Endothelial cell of umbilical vein (primary cell): ENCODE results near the gene DGKG. TPM values are rescaled to one million over a fixed set of nuclear protein-coding genes. Genes with fewer than 3 reads are reported as not detected.

ENCODE experiments used
- BruUV-seq: library from RNA; stranded (reverse); fragments of 400-500 nt; replicated peaks from 2 replicates; lab custom pipeline; 2021; lab: Mats Ljungman, UMichigan
- CTCF ChIA-PET: fragments of 300-600, 350-600 bp; sonication (Branson Sonifier 250); formaldehyde crosslinking; loops from one replicate; lab custom pipeline; 2021; ENCODE audit warnings: antibody characterized with exemption, inconsistent platforms; lab: Charles Lee
- POLR2A ChIA-PET: fragments of 300-600, 350-600 bp; sonication (Branson Sonifier 250); formaldehyde crosslinking; loops from one replicate; lab custom pipeline; 2021; ENCODE audit warnings: antibody characterized with exemption, inconsistent platforms; lab: Charles Lee
- DNase-seq: peaks from one replicate; pipeline ENCODE4 v3.0.0-alpha.2; 2011; ENCODE audit warnings: low read depth, low spot score
- FAIRE-seq: peaks from 2 replicates; lab custom pipeline; 2011; peaks lifted over from hg19 to GRCh38; lab: Jason Lieb, UNC
- H2AFZ ChIP-seq: 2 replicates; pipeline ENCODE4 v1.6.0; 2012; ENCODE audit warnings: low read depth, low read length, control low read depth, inconsistent platforms
- H3K27ac ChIP-seq: 2 replicates; pipeline ENCODE4 v1.5.1; 2011; ENCODE audit warnings: low read depth, mild to moderate bottlenecking, control low read depth, low read length, moderate library complexity; ENCODE audit not compliant: insufficient read depth
- H3K27me3 ChIP-seq, 2 experiments: 2 replicates each; pipeline versions ENCODE4 v1.6.0 to v1.6.1; 2011; ENCODE audit warnings: low read length in 2 of 2, mixed read lengths in 1 of 2; ENCODE audit not compliant: control insufficient read depth in 2 of 2, insufficient read depth in 2 of 2
- H3K36me3 ChIP-seq, 2 experiments: 2 replicates in 1 of 2; 3 replicates in 1 of 2; pipeline ENCODE4 v1.5.1; 2011; ENCODE audit warnings: low read length in 2 of 2, mild to moderate bottlenecking in 1 of 2, moderate library complexity in 1 of 2; ENCODE audit not compliant: control insufficient read depth in 2 of 2, insufficient read depth in 2 of 2; ENCODE audit errors: extremely low read depth in 1 of 2
- H3K4me1 ChIP-seq: 3 replicates; pipeline ENCODE4 v1.5.1; 2011; ENCODE audit warnings: mild to moderate bottlenecking, low read length; ENCODE audit not compliant: control insufficient read depth, insufficient read depth; ENCODE audit errors: extremely low read depth
- H3K4me2 ChIP-seq: 2 replicates; pipeline ENCODE4 v1.6.1; 2011; ENCODE audit warnings: low read length, control low read depth, mixed read lengths; ENCODE audit not compliant: insufficient read depth
- H3K4me3 ChIP-seq, 3 experiments: fragments of 200-600 bp in 1 of 3; sonication (generic), shearing (Covaris generic) in 1 of 3; replicated peaks in 1 of 3; 2 replicates each; pipeline ENCODE4 v1.5.1; 2011 to 2016; ENCODE audit warnings: control low read depth in 3 of 3, low read length in 3 of 3, mild to moderate bottlenecking in 2 of 3, inconsistent platforms in 1 of 3, low read depth in 1 of 3, moderate library complexity in 1 of 3; ENCODE audit not compliant: insufficient read depth in 1 of 3
- H3K79me2 ChIP-seq: 2 replicates; pipeline ENCODE4 v1.6.0; 2012; ENCODE audit warnings: low read length, inconsistent platforms; ENCODE audit not compliant: control insufficient read depth, insufficient read depth
- H3K9ac ChIP-seq: replicated peaks from 2 replicates; pipeline ENCODE3; 2011; ENCODE audit warnings: low read length, control low read depth; ENCODE audit not compliant: insufficient read depth; ENCODE audit errors: extremely low read depth
- H3K9me1 ChIP-seq: replicated peaks from 3 replicates; pipeline ENCODE4 v1.6.0; 2011; ENCODE audit warnings: mild to moderate bottlenecking, low read length; ENCODE audit not compliant: control insufficient read depth, insufficient read depth; ENCODE audit errors: extremely low read depth
- H3K9me3 ChIP-seq: replicated peaks from 2 replicates; pipeline ENCODE4 v1.5.1; 2012; ENCODE audit warnings: low read length, inconsistent platforms; ENCODE audit not compliant: control insufficient read depth, insufficient read depth
- H4K20me1 ChIP-seq: replicated peaks from 2 replicates; pipeline ENCODE3; 2011; ENCODE audit warnings: mild to moderate bottlenecking, low read length; ENCODE audit not compliant: control insufficient read depth, insufficient read depth; ENCODE audit errors: extremely low read depth
- EZH2 ChIP-seq: IDR thresholded peaks from 2 replicates; pipeline ENCODE4 v1.6.1; 2012; ENCODE audit warnings: borderline replicate concordance, low read depth, mild to moderate bottlenecking, moderate library complexity, low read length, inconsistent platforms; ENCODE audit not compliant: severe bottlenecking
- FOS ChIP-seq: IDR thresholded peaks from 2 replicates; pipeline ENCODE4 v1.6.1; 2011; ENCODE audit warnings: mild to moderate bottlenecking, low read length, moderate library complexity, borderline replicate concordance; ENCODE audit not compliant: insufficient read depth
- GATA2 ChIP-seq: IDR thresholded peaks from 2 replicates; pipeline ENCODE4 v1.7.0; 2011; ENCODE audit warnings: low read depth, mild to moderate bottlenecking, moderate library complexity, mixed read lengths, low read length; ENCODE audit not compliant: insufficient read length, insufficient read depth
- JUN ChIP-seq: IDR thresholded peaks from 2 replicates; pipeline ENCODE4 v1.6.1; 2011; ENCODE audit warnings: borderline replicate concordance, low read depth; ENCODE audit not compliant: insufficient read length, insufficient read depth
- MYC ChIP-seq: IDR thresholded peaks from one replicate; pipeline ENCODE4 v1.6.1; 2011; ENCODE audit warnings: mild to moderate bottlenecking, low read depth, low read length
- POLR2A ChIP-seq: IDR thresholded peaks from 2 replicates; pipeline ENCODE4 v1.6.1; 2012; ENCODE audit warnings: low read depth, mild to moderate bottlenecking, control low read depth, low read length
- POLR2AphosphoS5 ChIP-seq: IDR thresholded peaks from 2 replicates; pipeline ENCODE4 v1.6.1; 2012; ENCODE audit warnings: low read depth, mild to moderate bottlenecking, control low read depth, low read length, moderate library complexity; ENCODE audit not compliant: insufficient read depth
- dilution Hi-C: fragments of 300-500 bp; cut with MboI; formaldehyde crosslinking; loops from one replicate; pipeline ENCODE4 v1.15.0; 2019; ENCODE audit warnings: low sequenced_read_pairs; ENCODE audit not compliant: extremely low pct_ligation_motif_present
- intact Hi-C: fragments of 100-400 bp; cut with micrococcal nuclease; formaldehyde crosslinking; loops from one replicate; pipeline ENCODE4 v1.10.0; 2022
- polyA plus RNA-seq, 4 experiments: library from polyadenylated mRNA; depleted of rRNA in 3 of 4; stranded (reverse) in 3 of 4; unstranded in 1 of 4; fragments of >200 nt; gene quantifications; 2 replicates each; pipeline versions ENCODE4 v1.2.1 to v1.2.3, GENCODE V29; 2011 to 2012; ENCODE audit warnings: missing spikeins in 1 of 4
- total RNA-seq: library from RNA; stranded (reverse); gene quantifications from 2 replicates; pipeline ENCODE4 v1.2.3, GENCODE V29; 2021
- TF ChIP-seq, protein P1 (sequence below), 2 donors: IDR thresholded peaks; 1 replicate in 1 of 2; 2 replicates in 1 of 2; pipeline ENCODE4 v1.5.1; 2011; ENCODE audit warnings: low read length in 2 of 2, mild to moderate bottlenecking in 2 of 2, moderate library complexity in 2 of 2, control low read depth in 1 of 2, inconsistent platforms in 1 of 2, low read depth in 1 of 2; ENCODE audit not compliant: insufficient read depth in 1 of 2; ENCODE audit errors: extremely low read depth in 1 of 2
- TF ChIP-seq, protein P2 (sequence below): IDR thresholded peaks from 2 replicates; pipeline ENCODE4 v1.6.1; 2011; ENCODE audit not compliant: insufficient read depth, insufficient read length

The DGKG gene
- total and polyA plus RNA-seq, 2 donors (not counting 3 experiments of a cell fraction or from before 2014, with no cell fraction given), result not detected

DNA sequence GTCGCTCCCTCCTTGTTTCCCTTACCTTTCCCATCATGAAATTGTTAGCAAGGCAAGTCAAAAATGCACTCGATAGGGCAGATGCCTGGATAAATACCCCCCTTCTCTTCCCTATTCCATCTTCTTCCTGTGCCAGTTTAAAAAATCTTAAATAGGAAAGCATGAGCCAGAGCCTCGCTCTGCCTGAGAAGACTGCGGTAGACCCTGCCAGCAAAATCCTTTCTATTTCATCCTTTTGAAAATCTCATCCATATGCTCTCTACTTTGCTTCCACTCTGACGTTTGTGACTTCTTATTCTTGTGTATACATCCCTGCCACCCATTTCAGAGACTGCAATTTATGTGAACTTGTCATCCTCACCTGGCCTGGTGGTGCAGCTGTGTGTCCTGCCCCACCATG, 138.6 kb downstream of the DGKG start:
- no peak overlapping the region for H2AFZ ChIP-seq
- dilution Hi-C loops, result no loop called here

More for the DNA sequence above, 138.6 kb downstream of the DGKG start:
- DNase-seq (no peak), FAIRE-seq (no peak)
- intact Hi-C loops, result no loop called here
- Histone ChIP-seq H4K20me1 (no peaks in the 10 kb centered on the region), H3K27ac (no peak overlapping the region), H3K79me2 (no peaks in the 10 kb centered on the region), H3K9ac (no peak overlapping the region), H3K27me3 (peaks cover 5 to 6% of the 10 kb centered on the region in 2 experiments), H3K9me3 (no peaks in the 10 kb centered on the region), H3K4me1 (no peaks in the 10 kb centered on the region), H3K9me1 (no peaks in the 10 kb centered on the region), H3K4me2 (no peak overlapping the region), H3K36me3 (no peaks in the 10 kb centered on the region), H3K4me3 (no peak overlapping the region)
- TF ChIP-seq EZH2, result no peak
- TF ChIP-seq POLR2A, result no peak
- no peak for TF ChIP-seq JUN
- TF ChIP-seq, protein P1, sequence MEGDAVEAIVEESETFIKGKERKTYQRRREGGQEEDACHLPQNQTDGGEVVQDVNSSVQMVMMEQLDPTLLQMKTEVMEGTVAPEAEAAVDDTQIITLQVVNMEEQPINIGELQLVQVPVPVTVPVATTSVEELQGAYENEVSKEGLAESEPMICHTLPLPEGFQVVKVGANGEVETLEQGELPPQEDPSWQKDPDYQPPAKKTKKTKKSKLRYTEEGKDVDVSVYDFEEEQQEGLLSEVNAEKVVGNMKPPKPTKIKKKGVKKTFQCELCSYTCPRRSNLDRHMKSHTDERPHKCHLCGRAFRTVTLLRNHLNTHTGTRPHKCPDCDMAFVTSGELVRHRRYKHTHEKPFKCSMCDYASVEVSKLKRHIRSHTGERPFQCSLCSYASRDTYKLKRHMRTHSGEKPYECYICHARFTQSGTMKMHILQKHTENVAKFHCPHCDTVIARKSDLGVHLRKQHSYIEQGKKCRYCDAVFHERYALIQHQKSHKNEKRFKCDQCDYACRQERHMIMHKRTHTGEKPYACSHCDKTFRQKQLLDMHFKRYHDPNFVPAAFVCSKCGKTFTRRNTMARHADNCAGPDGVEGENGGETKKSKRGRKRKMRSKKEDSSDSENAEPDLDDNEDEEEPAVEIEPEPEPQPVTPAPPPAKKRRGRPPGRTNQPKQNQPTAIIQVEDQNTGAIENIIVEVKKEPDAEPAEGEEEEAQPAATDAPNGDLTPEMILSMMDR (IDR thresholded peaks at IDR 0.05; ENCODE audit: extremely low read depth in 1 of 2, insufficient read depth in 1 of 2, low read depth in 1 of 2, low read length in 2 of 2), result no peak
- no peak for TF ChIP-seq FOS
- TF ChIP-seq POLR2AphosphoS5, result no peak
- TF ChIP-seq GATA2, result no peak
- TF ChIP-seq MYC, result no peak
- TF ChIP-seq, protein P2, sequence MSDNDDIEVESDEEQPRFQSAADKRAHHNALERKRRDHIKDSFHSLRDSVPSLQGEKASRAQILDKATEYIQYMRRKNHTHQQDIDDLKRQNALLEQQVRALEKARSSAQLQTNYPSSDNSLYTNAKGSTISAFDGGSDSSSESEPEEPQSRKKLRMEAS, result no peak
- ChIA-PET POLR2A (no interaction called here), CTCF (no interaction called here)
- BruUV-seq, result no TSS peak
